ENCODE results near the gene BCL6.

- TF ChIP-seq CTCF (conservative IDR thresholded peaks at IDR 0.05; ENCODE audit: low read length) (no peak), EZH2phosphoT487 (IDR thresholded peaks at IDR 0.05; ENCODE audit: borderline replicate concordance, low read depth, low read length) (no peak)
Measured at GRCh38 chr3:187725653-187726370, 19.5 kb downstream of the BCL6 start.

Measured in OCI-LY7 (cell line).